CD4-positive, alpha-beta T cell (primary cell): Measurements from ENCODE around the gene SHISA4. TPM values are rescaled to one million over a fixed set of nuclear protein-coding genes. Genes with fewer than 3 reads are reported as not detected.

Source experiments
- ATAC-seq: fragments of 200-7000 bp; cut with Tn5 transposase; one replicate; pipeline ENCODE4 v1.10.0; 2022; ENCODE audit warnings: mild to moderate bottlenecking; ENCODE audit not compliant: poor library complexity
- CTCF ChIA-PET: fragments of 350-600 bp; sonication (Branson Sonifier 250); formaldehyde crosslinking; loops from one replicate; lab custom pipeline; 2021; ENCODE audit warnings: antibody characterized with exemption, inconsistent platforms; lab: Charles Lee
- POLR2A ChIA-PET: fragments of 350-600 bp; sonication (Branson Sonifier 250); formaldehyde crosslinking; loops from one replicate; lab custom pipeline; 2021; ENCODE audit warnings: antibody characterized with exemption, inconsistent platforms; lab: Charles Lee
- DNase-seq, 14 experiments: peaks; one replicate each; pipeline ENCODE4 v3.0.0-alpha.2; 2013 to 2020; ENCODE audit warnings: mixed read lengths in 2 of 14
- H3K27ac ChIP-seq, 2 donors: one replicate each; pipeline versions ENCODE4 v1.5.1 to v1.7.0; 2013; ENCODE audit warnings: low read length in 2 of 2, low read depth in 1 of 2, mild to moderate bottlenecking in 1 of 2
- H3K27me3 ChIP-seq, 2 experiments: 1 replicate in 1 of 2; 2 replicates in 1 of 2; pipeline versions ENCODE4 v1.6.1 to v1.7.0; 2013; ENCODE audit warnings: low read length in 2 of 2, control low read depth in 1 of 2, mild to moderate bottlenecking in 1 of 2, moderate library complexity in 1 of 2; ENCODE audit not compliant: insufficient read depth in 2 of 2, control insufficient read depth in 1 of 2
- H3K36me3 ChIP-seq: one replicate; pipeline ENCODE4 v1.6.1; 2013; ENCODE audit warnings: low read length, control low read depth; ENCODE audit not compliant: insufficient read depth
- H3K4me1 ChIP-seq: one replicate; pipeline ENCODE4 v1.6.1; 2013; ENCODE audit warnings: low read length, control low read depth; ENCODE audit not compliant: insufficient read depth
- H3K4me3 ChIP-seq: one replicate; pipeline ENCODE4 v1.5.1; 2013; ENCODE audit warnings: mild to moderate bottlenecking, low read length, moderate library complexity
- H3K9me3 ChIP-seq, 2 experiments: 1 replicate in 1 of 2; 2 replicates in 1 of 2; pipeline versions ENCODE4 v1.6.1 to v1.7.0; 2013; ENCODE audit warnings: low read length in 2 of 2, mild to moderate bottlenecking in 2 of 2, control low read depth in 1 of 2, moderate library complexity in 1 of 2; ENCODE audit not compliant: control insufficient read depth in 1 of 2, insufficient read depth in 1 of 2
- H3K27ac Mint-ChIP-seq: one replicate; pipeline ENCODE4 v1.8.0; 2020; ENCODE audit warnings: mixed read lengths
- H3K27me3 Mint-ChIP-seq: one replicate; pipeline ENCODE4 v1.8.0; 2021; ENCODE audit warnings: mixed read lengths
- H3K36me3 Mint-ChIP-seq: one replicate; pipeline ENCODE4 v1.8.0; 2021; ENCODE audit warnings: low read depth, mixed read lengths
- H3K4me1 Mint-ChIP-seq: one replicate; pipeline ENCODE4 v1.8.0; 2021; ENCODE audit warnings: low read depth, mixed read lengths
- H3K4me3 Mint-ChIP-seq: one replicate; pipeline ENCODE4 v1.8.0; 2020; ENCODE audit warnings: mild to moderate bottlenecking, mixed read lengths
- H3K9me3 Mint-ChIP-seq: one replicate; pipeline ENCODE4 v1.8.0; 2020; ENCODE audit warnings: mixed read lengths
- intact Hi-C, 2 experiments: fragments of 100-400 bp; cut with DNase I in 1 of 2; cut with micrococcal nuclease in 1 of 2; formaldehyde crosslinking; loops; one replicate each; pipeline versions ENCODE4 v1.15.1 to v1.9.0; 2023 to 2025; cut with DNase I, micrococcal nuclease
- total RNA-seq, 174 experiments: library from RNA in 2 of 174; stranded (reverse) in 2 of 174; gene quantifications; one replicate each; pipeline ENCODE4 v1.2.3 and lab custom pipeline; 2021 to 2026
- TF ChIP-seq, protein P1 (sequence below): fragments of 200-600 bp; IDR thresholded peaks from one replicate; pipeline ENCODE4 v1.8.0; 2022; ENCODE audit warnings: antibody characterized with exemption, mild to moderate bottlenecking

SHISA4 gene
- total RNA-seq, 2 experiments from 2014 or later: 0.19 TPM; not detected in 1

DNA sequence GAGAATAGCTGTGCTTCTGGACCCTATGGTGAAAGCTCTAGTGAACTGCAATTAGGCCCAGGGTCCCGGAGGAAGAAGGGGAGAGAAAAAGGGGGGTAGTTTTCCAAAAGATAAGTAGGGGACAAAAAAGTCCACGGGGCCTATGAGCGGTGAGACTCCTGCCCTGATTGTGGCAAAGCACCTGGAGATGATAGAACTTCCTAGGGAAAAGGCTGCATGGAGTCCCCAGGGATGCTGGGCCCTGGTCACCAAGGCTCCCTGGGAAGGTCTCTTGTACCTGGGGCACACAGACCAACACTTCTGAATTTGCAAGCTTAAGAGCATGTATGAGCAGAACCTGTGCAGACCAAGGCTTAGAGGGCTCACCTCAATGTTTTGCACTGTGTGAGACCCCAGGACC lies 5.4 kb upstream of the SHISA4 start:
- no peak for DNase-seq
- CTCF ChIA-PET: interaction anchor here (1.0 kb wide), 1 partner anchor 13 kb away, joined by 4 read pairs; no protein-coding TSS in a partner anchor
- no peaks in the 10 kb centered on the region for H3K36me3 ChIP-seq
- peaks cover 0 to 3% of the 10 kb centered on the region in 2 experiments for H3K9me3 ChIP-seq
- no peak overlapping the region for H3K4me3 Mint-ChIP-seq
- H3K4me3 ChIP-seq: no peak overlapping the region
- H3K36me3 Mint-ChIP-seq: no peaks in the 10 kb centered on the region
- no peaks in the 10 kb centered on the region for H3K9me3 Mint-ChIP-seq
- peaks cover 9 to 10% of the 10 kb centered on the region in 2 experiments for H3K27me3 ChIP-seq
- ATAC-seq: no peak
- H3K4me1 ChIP-seq: peaks cover 1% of the 10 kb centered on the region
- H3K27ac Mint-ChIP-seq: no peak overlapping the region
- POLR2A ChIA-PET: no interaction called here
- H3K4me1 Mint-ChIP-seq: no peaks in the 10 kb centered on the region
- TF ChIP-seq, protein P1, sequence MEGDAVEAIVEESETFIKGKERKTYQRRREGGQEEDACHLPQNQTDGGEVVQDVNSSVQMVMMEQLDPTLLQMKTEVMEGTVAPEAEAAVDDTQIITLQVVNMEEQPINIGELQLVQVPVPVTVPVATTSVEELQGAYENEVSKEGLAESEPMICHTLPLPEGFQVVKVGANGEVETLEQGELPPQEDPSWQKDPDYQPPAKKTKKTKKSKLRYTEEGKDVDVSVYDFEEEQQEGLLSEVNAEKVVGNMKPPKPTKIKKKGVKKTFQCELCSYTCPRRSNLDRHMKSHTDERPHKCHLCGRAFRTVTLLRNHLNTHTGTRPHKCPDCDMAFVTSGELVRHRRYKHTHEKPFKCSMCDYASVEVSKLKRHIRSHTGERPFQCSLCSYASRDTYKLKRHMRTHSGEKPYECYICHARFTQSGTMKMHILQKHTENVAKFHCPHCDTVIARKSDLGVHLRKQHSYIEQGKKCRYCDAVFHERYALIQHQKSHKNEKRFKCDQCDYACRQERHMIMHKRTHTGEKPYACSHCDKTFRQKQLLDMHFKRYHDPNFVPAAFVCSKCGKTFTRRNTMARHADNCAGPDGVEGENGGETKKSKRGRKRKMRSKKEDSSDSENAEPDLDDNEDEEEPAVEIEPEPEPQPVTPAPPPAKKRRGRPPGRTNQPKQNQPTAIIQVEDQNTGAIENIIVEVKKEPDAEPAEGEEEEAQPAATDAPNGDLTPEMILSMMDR: no peak
- intact Hi-C loops: no loop called here
- no peak overlapping the region for H3K27ac ChIP-seq
- peaks cover 14% of the 10 kb centered on the region for H3K27me3 Mint-ChIP-seq

DNA sequence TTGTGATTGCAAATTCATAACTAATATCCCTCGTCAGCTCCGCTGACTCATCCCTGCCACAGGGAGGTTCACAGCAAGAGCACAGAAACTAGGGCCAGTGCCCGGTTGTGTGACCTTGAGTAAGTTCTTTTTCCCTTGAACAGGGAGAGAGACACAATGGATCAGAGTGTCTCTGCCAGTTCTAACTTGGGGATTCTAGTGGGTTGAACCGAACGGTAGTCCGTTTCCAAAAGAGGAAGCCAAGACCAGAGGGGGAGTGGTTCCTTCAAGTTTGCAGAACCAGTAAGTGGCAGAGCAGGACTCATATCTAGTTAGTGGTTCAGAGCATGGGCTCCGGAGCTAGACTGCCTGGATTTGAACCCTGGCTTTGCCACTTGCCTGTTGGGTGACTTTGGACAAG lies 4.9 kb upstream of the SHISA4 start:
- H3K4me3 ChIP-seq: no peak overlapping the region
- no peak overlapping the region for H3K4me3 Mint-ChIP-seq
- no peaks in the 10 kb centered on the region for H3K36me3 Mint-ChIP-seq
- no peaks in the 10 kb centered on the region for H3K36me3 ChIP-seq
- DNase-seq: peak in 2 of 14 experiments; percentile 37 to 49
- intact Hi-C loops: no loop called here
- peaks cover 13 to 15% of the 10 kb centered on the region in 2 experiments for H3K27me3 ChIP-seq
- H3K27ac ChIP-seq: no peak overlapping the region
- ATAC-seq: no peak
- no peak overlapping the region for H3K27ac Mint-ChIP-seq
- POLR2A ChIA-PET: no interaction called here
- H3K9me3 Mint-ChIP-seq: no peaks in the 10 kb centered on the region
- peaks cover 0 to 6% of the 10 kb centered on the region in 2 experiments for H3K9me3 ChIP-seq
- peaks cover 6% of the 10 kb centered on the region for H3K4me1 ChIP-seq
- TF ChIP-seq, protein P1: no peak
- H3K4me1 Mint-ChIP-seq: no peaks in the 10 kb centered on the region
- CTCF ChIA-PET: interaction anchor here (1.0 to 1.1 kb wide), 2 partner anchors 12 to 55 kb away, joined by 4 read pairs; partner anchors contain the start of gene IPO9
- H3K27me3 Mint-ChIP-seq: peaks cover 15% of the 10 kb centered on the region

DNA sequence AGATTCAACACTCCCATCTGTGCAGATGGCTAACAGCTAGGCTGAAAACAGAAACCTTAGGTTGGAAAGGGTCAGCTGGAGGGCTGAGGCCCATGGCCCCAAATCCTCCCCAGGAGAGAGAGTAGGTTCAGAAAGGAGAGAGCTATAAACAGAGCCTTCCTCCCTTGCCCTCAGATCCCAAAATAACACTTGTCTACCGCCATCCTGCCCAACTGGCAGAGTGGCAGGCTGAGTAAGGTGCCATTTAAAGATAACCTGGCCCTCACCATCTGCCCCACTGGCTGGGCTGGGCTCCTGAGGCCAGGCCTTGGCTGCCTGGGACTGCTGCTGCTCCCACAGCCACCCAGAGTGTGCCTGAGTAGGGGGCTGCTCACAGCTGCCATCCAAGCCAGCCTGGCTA lies 4.3 kb upstream of the SHISA4 start:
- Mint-ChIP-seq H3K9me3 (no peaks in the 10 kb centered on the region), H3K27me3 (peaks cover 16% of the 10 kb centered on the region), H3K27ac (no peak overlapping the region), H3K36me3 (no peaks in the 10 kb centered on the region), H3K4me1 (peaks cover 1% of the 10 kb centered on the region), H3K4me3 (no peak overlapping the region)
- intact Hi-C loops: no loop called here
- Histone ChIP-seq H3K4me1 (peaks cover 12% of the 10 kb centered on the region), H3K4me3 (no peak overlapping the region), H3K9me3 (peaks cover 0 to 6% of the 10 kb centered on the region in 2 experiments), H3K27ac (no peak overlapping the region), H3K36me3 (no peaks in the 10 kb centered on the region), H3K27me3 (peaks cover 18 to 21% of the 10 kb centered on the region in 2 experiments)
- POLR2A ChIA-PET: no interaction called here
- no peak for DNase-seq
- ATAC-seq: no peak
- CTCF ChIA-PET: interaction anchor here (1.1 kb wide), 1 partner anchor 55 kb away, joined by 4 read pairs; the partner anchor contains the start of gene IPO9
- TF ChIP-seq, protein P1: no peak
